ENCODE measurements around the gene SCYGR7.

SCYGR7 gene

GRCh38 chr2:227703961-227704360, 24.2 kb upstream of the SCYGR7 start:
- no peak for TF ChIP-seq EZH2phosphoT487 (conservative IDR thresholded peaks at IDR 0.05; ENCODE audit: low read length)
- TF ChIP-seq CTCF (IDR thresholded peaks at IDR 0.05; ENCODE audit: insufficient read depth, low read length, poor library complexity, severe bottlenecking) = no peak
- Histone ChIP-seq H3F3A (ENCODE audit: insufficient read depth) (no peaks in the 10 kb centered on the region), H2AFZ (ENCODE audit: low read depth, low read length, severe bottlenecking) (no peak overlapping the region), H3K27ac (ENCODE audit: low read depth, low read length) (no peak overlapping the region), H3K9me2 (replicated peaks; ENCODE audit: insufficient read depth, low read length) (no peaks in the 10 kb centered on the region), H3K9ac (ENCODE audit: low read length) (no peak overlapping the region), H4K20me1 (ENCODE audit: low read depth, low read length) (no peaks in the 10 kb centered on the region), H3K4me3 (ENCODE audit: insufficient read depth, low read length, poor library complexity, severe bottlenecking) (no peak overlapping the region), H3K36me3 (ENCODE audit: low read length) (no peaks in the 10 kb centered on the region), H3K27me3 (ENCODE audit: low read length) (no peaks in the 10 kb centered on the region), H3K4me2 (ENCODE audit: low read depth, low read length, poor library complexity, severe bottlenecking) (no peak overlapping the region), H3K9me3 (ENCODE audit: insufficient read depth, low read length) (no peaks in the 10 kb centered on the region), H3K79me2 (ENCODE audit: insufficient read depth, low read length) (no peaks in the 10 kb centered on the region)

DNA sequence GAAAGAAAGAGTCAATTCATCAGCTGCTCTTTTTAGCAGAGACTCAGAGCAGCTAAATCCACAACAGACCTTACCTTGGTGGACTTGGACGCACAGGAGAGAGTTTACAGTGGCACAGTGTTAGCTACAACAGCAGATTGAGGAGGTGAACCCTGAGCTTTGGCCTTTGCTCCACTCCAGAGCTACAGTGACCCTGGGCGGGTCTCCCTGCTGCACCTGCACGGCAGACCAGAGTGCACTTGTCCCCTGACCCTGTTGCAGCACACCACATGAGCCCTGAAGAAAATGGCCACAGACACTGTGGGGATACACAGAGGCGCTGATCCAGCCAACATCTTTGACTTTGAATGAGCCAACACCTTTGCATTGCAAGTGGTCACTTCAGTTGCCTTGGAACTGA, 21.3 kb upstream of the SCYGR7 start:
- TF ChIP-seq EZH2phosphoT487 (conservative IDR thresholded peaks at IDR 0.05; ENCODE audit: low read length) (no peak), CTCF (IDR thresholded peaks at IDR 0.05; ENCODE audit: insufficient read depth, low read length, poor library complexity, severe bottlenecking) (no peak)
- H3K9ac ChIP-seq (ENCODE audit: low read length) = no peak overlapping the region
- H3K36me3 ChIP-seq (ENCODE audit: low read length) = no peaks in the 10 kb centered on the region
- no peaks in the 10 kb centered on the region for H3K9me2 ChIP-seq (replicated peaks; ENCODE audit: insufficient read depth, low read length)
- H3K4me3 ChIP-seq (ENCODE audit: insufficient read depth, low read length, poor library complexity, severe bottlenecking) = no peak overlapping the region
- no peaks in the 10 kb centered on the region for H3K27me3 ChIP-seq (ENCODE audit: low read length)
- H3K4me2 ChIP-seq (ENCODE audit: low read depth, low read length, poor library complexity, severe bottlenecking) = no peak overlapping the region
- H4K20me1 ChIP-seq (ENCODE audit: low read depth, low read length) = no peaks in the 10 kb centered on the region
- no peak overlapping the region for H3K27ac ChIP-seq (ENCODE audit: low read depth, low read length)
- H2AFZ ChIP-seq (ENCODE audit: low read depth, low read length, severe bottlenecking) = no peak overlapping the region
- H3F3A ChIP-seq (ENCODE audit: insufficient read depth) = no peaks in the 10 kb centered on the region
- no peaks in the 10 kb centered on the region for H3K9me3 ChIP-seq (ENCODE audit: insufficient read depth, low read length)
- no peaks in the 10 kb centered on the region for H3K79me2 ChIP-seq (ENCODE audit: insufficient read depth, low read length)

GRCh38 chr2:227707390-227707789, 20.7 kb upstream of the SCYGR7 start:
- Histone ChIP-seq H3K27ac (ENCODE audit: low read depth, low read length) (no peak overlapping the region), H3K4me2 (ENCODE audit: low read depth, low read length, poor library complexity, severe bottlenecking) (no peak overlapping the region), H3K27me3 (ENCODE audit: low read length) (no peaks in the 10 kb centered on the region), H3K9me2 (replicated peaks; ENCODE audit: insufficient read depth, low read length) (no peaks in the 10 kb centered on the region), H2AFZ (ENCODE audit: low read depth, low read length, severe bottlenecking) (no peak overlapping the region), H3K36me3 (ENCODE audit: low read length) (no peaks in the 10 kb centered on the region), H3F3A (ENCODE audit: insufficient read depth) (no peaks in the 10 kb centered on the region), H3K9ac (ENCODE audit: low read length) (no peak overlapping the region), H3K9me3 (ENCODE audit: insufficient read depth, low read length) (no peaks in the 10 kb centered on the region), H3K79me2 (ENCODE audit: insufficient read depth, low read length) (no peaks in the 10 kb centered on the region), H3K4me3 (ENCODE audit: insufficient read depth, low read length, poor library complexity, severe bottlenecking) (no peak overlapping the region), H4K20me1 (ENCODE audit: low read depth, low read length) (no peaks in the 10 kb centered on the region)
- TF ChIP-seq EZH2phosphoT487 (conservative IDR thresholded peaks at IDR 0.05; ENCODE audit: low read length) = no peak
- TF ChIP-seq CTCF (IDR thresholded peaks at IDR 0.05; ENCODE audit: insufficient read depth, low read length, poor library complexity, severe bottlenecking) = no peak

DNA sequence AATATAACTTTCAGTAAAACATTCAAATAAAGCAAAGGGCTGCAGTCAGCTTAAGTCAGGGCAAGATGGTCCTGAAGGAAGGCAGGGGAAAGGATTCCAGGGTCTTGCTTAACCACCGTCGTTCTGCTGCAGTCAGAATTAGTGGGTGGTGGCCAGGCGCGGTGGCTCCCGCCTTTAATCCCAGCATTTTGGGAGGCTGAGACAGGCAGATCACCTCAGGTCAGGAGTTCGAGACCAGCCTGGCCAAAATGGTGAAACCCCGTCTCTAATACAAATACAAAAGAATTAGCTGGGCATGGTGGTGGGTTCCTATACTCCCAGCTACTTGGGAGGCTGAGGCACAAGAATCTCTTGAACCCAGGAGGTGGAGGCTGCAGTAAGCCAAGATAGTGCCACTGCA, 17.1 kb upstream of the SCYGR7 start:
- H3K27me3 ChIP-seq (ENCODE audit: low read length) = no peaks in the 10 kb centered on the region
- no peak overlapping the region for H3K9ac ChIP-seq (ENCODE audit: low read length)
- no peaks in the 10 kb centered on the region for H4K20me1 ChIP-seq (ENCODE audit: low read depth, low read length)
- no peak overlapping the region for H3K4me2 ChIP-seq (ENCODE audit: low read depth, low read length, poor library complexity, severe bottlenecking)
- H3K9me3 ChIP-seq (ENCODE audit: insufficient read depth, low read length) = no peaks in the 10 kb centered on the region
- no peaks in the 10 kb centered on the region for H3F3A ChIP-seq (ENCODE audit: insufficient read depth)
- H2AFZ ChIP-seq (ENCODE audit: low read depth, low read length, severe bottlenecking) = no peak overlapping the region
- TF ChIP-seq CTCF (IDR thresholded peaks at IDR 0.05; ENCODE audit: insufficient read depth, low read length, poor library complexity, severe bottlenecking) (no peak), EZH2phosphoT487 (conservative IDR thresholded peaks at IDR 0.05; ENCODE audit: low read length) (no peak)
- H3K27ac ChIP-seq (ENCODE audit: low read depth, low read length) = no peak overlapping the region
- no peaks in the 10 kb centered on the region for H3K36me3 ChIP-seq (ENCODE audit: low read length)
- H3K4me3 ChIP-seq (ENCODE audit: insufficient read depth, low read length, poor library complexity, severe bottlenecking) = no peak overlapping the region
- no peaks in the 10 kb centered on the region for H3K79me2 ChIP-seq (ENCODE audit: insufficient read depth, low read length)
- H3K9me2 ChIP-seq (replicated peaks; ENCODE audit: insufficient read depth, low read length) = no peaks in the 10 kb centered on the region

All from SU-DHL-6 (cell line).